OCI-LY1 (cell line): ENCODE measurements around the gene WBP1L.
"Not testable (repeated sequence)": the region's sequence is repeated elsewhere in the genome, so short reads cannot be mapped to it uniquely, and the experiment has no call there.

Experiments
- H2AFZ ChIP-seq: fragments of 200-600 bp; sonication (generic), shearing (Covaris generic); 2 replicates; pipeline ENCODE4 v1.6.0; 2014; ENCODE audit warnings: antibody characterized with exemption, mild to moderate bottlenecking, low read length
- H3F3A ChIP-seq: fragments of 200-600 bp; sonication (generic), shearing (Covaris generic); 2 replicates; pipeline ENCODE4 v1.6.0; 2014; ENCODE audit warnings: mild to moderate bottlenecking, antibody characterized with exemption, low read length, moderate library complexity; ENCODE audit not compliant: insufficient read depth
- H3K27ac ChIP-seq: fragments of 200-600 bp; sonication (generic); 2 replicates; pipeline ENCODE4 v1.5.1; 2014; ENCODE audit warnings: low read length, mixed run types, mild to moderate bottlenecking, low read depth; ENCODE audit not compliant: poor library complexity, severe bottlenecking
- H3K27me3 ChIP-seq: fragments of 200-600 bp; sonication (generic); 2 replicates; pipeline ENCODE4 v1.6.0; 2014; ENCODE audit warnings: antibody characterized with exemption, mild to moderate bottlenecking, low read length, moderate library complexity; ENCODE audit not compliant: insufficient read depth
- H3K36me3 ChIP-seq: fragments of 200-600 bp; sonication (generic); 2 replicates; pipeline ENCODE4 v1.6.1; 2014; ENCODE audit warnings: mild to moderate bottlenecking, antibody characterized with exemption, low read length, moderate library complexity, mixed read lengths; ENCODE audit not compliant: insufficient read depth
- H3K4me1 ChIP-seq: fragments of 200-600 bp; sonication (generic); 2 replicates; pipeline ENCODE4 v1.5.1; 2014; ENCODE audit warnings: mild to moderate bottlenecking, low read length, moderate library complexity; ENCODE audit not compliant: insufficient read depth, severe bottlenecking
- H3K4me2 ChIP-seq: fragments of 200-600 bp; sonication (generic), shearing (Covaris generic); 2 replicates; pipeline ENCODE4 v1.6.1; 2014; ENCODE audit warnings: low read length
- H3K4me3 ChIP-seq: fragments of 200-600 bp; sonication (generic); 2 replicates; pipeline ENCODE4 v1.5.1; 2014; ENCODE audit warnings: low read length, low read depth, mild to moderate bottlenecking, mixed read lengths; ENCODE audit not compliant: poor library complexity, severe bottlenecking
- H3K79me2 ChIP-seq: fragments of 200-600 bp; shearing (Covaris generic); 2 replicates; pipeline ENCODE4 v1.6.1; 2016; ENCODE audit warnings: mixed run types, low read length, mixed read lengths; ENCODE audit not compliant: insufficient read depth
- H3K9ac ChIP-seq: fragments of 200-600 bp; sonication (generic), shearing (Covaris generic); 2 replicates; pipeline ENCODE4 v1.6.1; 2014; ENCODE audit warnings: mild to moderate bottlenecking, low read length, mixed read lengths
- H3K9me2 ChIP-seq: fragments of 200-600 bp; sonication (generic), shearing (Covaris generic); 2 replicates; pipeline ENCODE4 v1.6.1; 2014; ENCODE audit warnings: low read depth, mild to moderate bottlenecking, low read length, mixed read lengths
- H3K9me3 ChIP-seq: fragments of 200-600 bp; shearing (Covaris generic); 2 replicates; pipeline ENCODE4 v1.6.1; 2014; ENCODE audit warnings: low read length, mixed read lengths
- H4K20me1 ChIP-seq: fragments of 200-600 bp; sonication (generic), shearing (Covaris generic); 2 replicates; pipeline ENCODE4 v1.6.0; 2016; ENCODE audit warnings: mild to moderate bottlenecking, low read length; ENCODE audit not compliant: insufficient read depth
- EZH2 ChIP-seq: fragments of 200-600 bp; sonication (generic), shearing (Covaris generic); IDR thresholded peaks from 2 replicates; pipeline ENCODE4 v1.8.0; 2017; ENCODE audit warnings: borderline replicate concordance, mixed run types, mild to moderate bottlenecking, antibody characterized with exemption, low read length, moderate library complexity, mixed read lengths
- TF ChIP-seq, protein P1 (sequence below): fragments of 200-600 bp; sonication (generic), shearing (Covaris generic); IDR thresholded peaks from 2 replicates; pipeline ENCODE4 v1.5.1; 2017; ENCODE audit warnings: mild to moderate bottlenecking, antibody characterized with exemption, low read length, moderate library complexity, mixed read lengths

The WBP1L gene

DNA sequence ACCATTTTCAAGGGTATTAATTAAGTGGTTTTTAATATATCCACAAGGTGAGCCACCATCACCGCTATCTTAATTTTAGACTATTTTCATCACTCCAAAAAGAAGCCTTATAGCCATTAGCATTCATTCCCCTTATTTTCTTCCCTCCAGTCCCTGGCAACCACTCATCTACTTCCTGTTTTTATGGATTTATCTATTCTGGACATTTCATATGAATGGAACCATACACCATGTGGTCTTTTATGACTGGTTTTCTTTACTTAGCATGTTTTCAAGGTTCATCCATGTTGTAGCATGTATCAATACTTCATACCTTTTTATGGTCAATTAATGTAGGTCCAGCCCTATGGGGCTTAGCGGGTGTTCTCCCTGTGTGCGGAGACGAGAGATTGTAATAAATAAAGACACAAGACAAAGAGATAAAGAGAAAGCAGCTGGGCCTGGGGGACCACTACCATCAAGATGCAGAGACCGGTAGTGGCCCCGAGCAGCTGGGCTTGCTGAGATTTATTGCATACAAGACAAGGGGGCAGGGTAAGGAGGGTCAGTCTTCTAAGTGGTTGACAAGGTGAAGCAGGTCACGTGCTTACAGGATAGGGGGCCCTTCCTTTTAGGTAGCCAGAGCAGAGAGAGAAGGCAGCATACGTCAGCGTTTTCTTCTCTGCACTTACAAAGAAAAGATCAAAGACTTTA lies 14.6 kb downstream of the WBP1L start:
- Histone ChIP-seq H3K36me3 (no peaks in the 10 kb centered on the region), H3K4me1 (peaks cover 4% of the 10 kb centered on the region), H3K9me2 (no peaks in the 10 kb centered on the region), H3K27me3 (no peaks in the 10 kb centered on the region), H4K20me1 (no peaks in the 10 kb centered on the region), H3K4me3 (no peak overlapping the region), H3F3A (no peaks in the 10 kb centered on the region), H3K9ac (no peak overlapping the region), H3K9me3 (no peaks in the 10 kb centered on the region), H3K27ac (no peak overlapping the region), H3K4me2 (no peak overlapping the region), H3K79me2 (peaks cover 8% of the 10 kb centered on the region; the same call in 1 of the 2 replicates), H2AFZ (no peak overlapping the region)
- TF ChIP-seq, protein P1, sequence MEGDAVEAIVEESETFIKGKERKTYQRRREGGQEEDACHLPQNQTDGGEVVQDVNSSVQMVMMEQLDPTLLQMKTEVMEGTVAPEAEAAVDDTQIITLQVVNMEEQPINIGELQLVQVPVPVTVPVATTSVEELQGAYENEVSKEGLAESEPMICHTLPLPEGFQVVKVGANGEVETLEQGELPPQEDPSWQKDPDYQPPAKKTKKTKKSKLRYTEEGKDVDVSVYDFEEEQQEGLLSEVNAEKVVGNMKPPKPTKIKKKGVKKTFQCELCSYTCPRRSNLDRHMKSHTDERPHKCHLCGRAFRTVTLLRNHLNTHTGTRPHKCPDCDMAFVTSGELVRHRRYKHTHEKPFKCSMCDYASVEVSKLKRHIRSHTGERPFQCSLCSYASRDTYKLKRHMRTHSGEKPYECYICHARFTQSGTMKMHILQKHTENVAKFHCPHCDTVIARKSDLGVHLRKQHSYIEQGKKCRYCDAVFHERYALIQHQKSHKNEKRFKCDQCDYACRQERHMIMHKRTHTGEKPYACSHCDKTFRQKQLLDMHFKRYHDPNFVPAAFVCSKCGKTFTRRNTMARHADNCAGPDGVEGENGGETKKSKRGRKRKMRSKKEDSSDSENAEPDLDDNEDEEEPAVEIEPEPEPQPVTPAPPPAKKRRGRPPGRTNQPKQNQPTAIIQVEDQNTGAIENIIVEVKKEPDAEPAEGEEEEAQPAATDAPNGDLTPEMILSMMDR, result no peak
- TF ChIP-seq EZH2, result no peak

DNA sequence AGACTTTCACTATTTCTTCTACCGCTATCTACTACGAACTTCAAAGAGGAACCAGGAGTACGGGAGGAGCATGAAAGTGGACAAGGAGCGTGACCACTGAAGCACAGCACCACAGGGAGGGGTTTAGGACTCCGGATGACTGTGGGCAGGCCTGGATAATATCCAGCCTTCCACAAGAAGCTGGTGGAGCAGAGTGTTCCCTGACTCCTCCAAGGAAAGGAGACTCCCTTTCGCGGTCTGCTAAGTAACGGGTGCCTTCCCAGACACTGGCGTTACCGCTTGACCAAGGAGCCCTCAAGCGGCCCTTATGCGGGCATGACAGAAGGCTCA lies 15.2 kb downstream of the WBP1L start:
- H3K27me3 ChIP-seq, H3K9me2 ChIP-seq, H3K9me3 ChIP-seq, H3K79me2 ChIP-seq, H3K9ac ChIP-seq, H3F3A ChIP-seq, H3K36me3 ChIP-seq, H3K4me2 ChIP-seq, H3K4me3 ChIP-seq, H3K27ac ChIP-seq, H3K4me1 ChIP-seq, H4K20me1 ChIP-seq, H2AFZ ChIP-seq: not testable (repeated sequence)

DNA sequence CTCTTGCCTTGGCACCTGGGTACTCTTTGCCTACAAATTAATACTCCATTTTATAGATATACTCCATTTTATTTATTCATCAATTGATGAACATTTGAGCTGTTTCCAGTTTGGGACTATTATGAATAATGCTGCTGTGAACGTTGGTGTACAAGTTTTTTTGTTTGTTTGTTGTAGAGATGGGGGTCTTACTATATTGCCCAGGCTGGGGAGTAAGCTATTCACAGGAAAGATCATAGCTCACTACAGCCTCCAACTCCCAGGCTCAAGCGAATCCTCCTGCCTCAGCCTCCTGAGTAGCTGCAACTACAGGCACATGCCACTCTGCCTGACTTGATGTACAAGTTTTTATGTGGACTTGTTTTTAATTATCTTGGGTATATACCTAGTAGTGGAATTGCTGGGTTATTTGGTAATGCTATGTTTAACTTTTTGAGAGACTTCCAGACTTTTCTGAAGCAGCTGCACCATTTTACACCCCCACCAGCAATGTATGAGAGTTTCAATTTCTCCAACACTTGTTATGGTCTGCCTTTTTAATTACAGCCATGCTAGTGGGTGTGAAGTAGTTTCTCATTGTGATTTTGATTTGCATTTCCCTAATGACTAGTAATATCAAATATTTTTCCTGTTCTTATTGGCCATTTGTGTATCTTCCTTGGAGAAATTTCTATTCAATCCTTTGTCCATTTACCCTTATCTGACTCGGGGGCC lies 15.9 kb downstream of the WBP1L start:
- TF ChIP-seq, protein P1, result no peak
- no peak for TF ChIP-seq EZH2
- Histone ChIP-seq H3K4me2 (no peak overlapping the region), H3K9me2 (no peaks in the 10 kb centered on the region), H2AFZ (no peak overlapping the region), H3K4me1 (peaks cover 11% of the 10 kb centered on the region), H3K9me3 (no peaks in the 10 kb centered on the region), H3K36me3 (no peaks in the 10 kb centered on the region), H4K20me1 (no peaks in the 10 kb centered on the region), H3K27me3 (no peaks in the 10 kb centered on the region), H3K79me2 (no peaks in the 10 kb centered on the region), H3F3A (no peaks in the 10 kb centered on the region), H3K9ac (no peak overlapping the region), H3K4me3 (no peak overlapping the region), H3K27ac (no peak overlapping the region)

DNA sequence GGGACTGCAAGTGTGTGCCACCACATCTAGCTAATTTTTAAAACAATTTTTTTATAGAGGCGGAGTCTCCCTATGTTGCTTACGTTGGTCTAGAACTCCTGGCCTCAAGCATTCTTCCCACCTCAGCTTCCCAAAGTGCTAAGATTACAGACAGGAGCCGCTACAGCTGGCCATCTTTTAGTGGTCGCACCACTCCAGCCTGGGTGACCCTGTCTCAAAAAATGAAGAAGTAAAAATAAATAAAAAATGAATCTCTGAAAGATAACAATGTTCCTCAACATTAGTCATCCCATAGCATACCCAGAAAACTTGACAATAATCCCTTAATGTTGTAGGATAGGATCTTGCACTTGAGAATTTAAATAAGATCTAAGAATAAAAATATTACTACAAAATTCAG lies 18.2 kb downstream of the WBP1L start:
- no peak overlapping the region for H3K4me2 ChIP-seq
- H4K20me1 ChIP-seq, result no peaks in the 10 kb centered on the region
- no peaks in the 10 kb centered on the region for H3K27me3 ChIP-seq
- no peak overlapping the region for H3K9ac ChIP-seq
- H3K36me3 ChIP-seq, result no peaks in the 10 kb centered on the region
- no peaks in the 10 kb centered on the region for H3F3A ChIP-seq
- TF ChIP-seq, protein P1, result no peak
- no peak for TF ChIP-seq EZH2
- no peaks in the 10 kb centered on the region for H3K79me2 ChIP-seq
- H3K27ac ChIP-seq, result no peak overlapping the region
- H3K9me3 ChIP-seq, result no peaks in the 10 kb centered on the region
- no peak overlapping the region for H2AFZ ChIP-seq
- peaks cover 28% of the 10 kb centered on the region for H3K4me1 ChIP-seq
- H3K9me2 ChIP-seq, result no peaks in the 10 kb centered on the region
- no peak overlapping the region for H3K4me3 ChIP-seq
